Stimulated activated CD4-positive, alpha-beta T cell treated with anti-CD3 and anti-CD28 coated beads, Interleukin-4, amount 100 ng/mL, for 4 hours (primary cell): ENCODE results near the gene CCDC136.

Source experiments
- DNase-seq, 2 experiments: peaks; one replicate each; pipeline ENCODE4 v3.0.0-alpha.2; 2020

Gene CCDC136

GRCh38 chr7:128865996-128866877 is 74.5 kb downstream of the CCDC136 start:
- no peak for DNase-seq

GRCh38 chr7:128867241-128867640 is 75.5 kb downstream of the CCDC136 start:
- DNase-seq: no peak

DNA sequence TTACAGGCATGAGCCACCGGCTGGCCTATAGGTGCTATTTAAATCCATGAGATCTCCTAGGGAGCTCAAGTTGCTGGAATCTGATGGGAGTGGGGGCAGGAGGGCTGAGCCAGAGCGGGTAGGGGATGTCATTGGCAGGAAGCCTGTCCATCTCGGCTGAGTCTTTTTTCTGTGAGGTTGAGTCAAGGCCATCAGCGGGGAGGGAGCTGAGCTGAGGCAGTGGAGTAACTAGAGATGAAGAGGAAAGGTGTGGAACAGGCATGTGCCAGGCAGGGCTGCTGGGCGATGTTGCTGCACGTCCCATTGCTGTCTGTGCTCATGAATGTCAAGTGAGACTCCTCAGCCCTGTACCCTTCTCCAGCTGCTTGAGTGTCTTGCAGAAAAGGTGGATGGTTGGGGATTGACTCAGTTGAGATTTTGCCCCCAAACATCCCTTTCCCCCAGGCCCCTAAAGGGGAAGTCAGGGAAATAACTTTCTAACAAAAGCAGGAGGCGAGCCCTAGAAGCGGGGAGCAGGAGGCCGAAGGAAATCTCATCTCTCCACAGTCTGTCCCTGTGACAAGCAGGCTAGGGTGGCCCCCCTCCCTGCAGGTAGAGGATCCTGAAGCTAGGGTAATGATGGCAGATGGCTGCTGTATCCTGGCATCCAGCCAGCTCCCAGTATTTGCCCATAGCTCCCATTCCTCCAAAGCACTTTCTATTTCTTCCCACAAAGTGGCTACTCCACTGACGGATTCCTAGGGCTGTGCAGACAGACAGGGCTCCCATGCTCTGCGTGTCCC is 76.3 kb downstream of the CCDC136 start:
- no peak for DNase-seq

- no peak for DNase-seq
Measured at GRCh38 chr7:128868624-128869137, 76.9 kb downstream of the CCDC136 start.

- peak; percentile 18 to 39 for DNase-seq
Measured at GRCh38 chr7:128869138-128869943, 77.6 kb downstream of the CCDC136 start.

- DNase-seq: peak in 1 of 2 experiments; percentile 20
Measured at GRCh38 chr7:128869944-128870285, 78.1 kb downstream of the CCDC136 start.

DNA sequence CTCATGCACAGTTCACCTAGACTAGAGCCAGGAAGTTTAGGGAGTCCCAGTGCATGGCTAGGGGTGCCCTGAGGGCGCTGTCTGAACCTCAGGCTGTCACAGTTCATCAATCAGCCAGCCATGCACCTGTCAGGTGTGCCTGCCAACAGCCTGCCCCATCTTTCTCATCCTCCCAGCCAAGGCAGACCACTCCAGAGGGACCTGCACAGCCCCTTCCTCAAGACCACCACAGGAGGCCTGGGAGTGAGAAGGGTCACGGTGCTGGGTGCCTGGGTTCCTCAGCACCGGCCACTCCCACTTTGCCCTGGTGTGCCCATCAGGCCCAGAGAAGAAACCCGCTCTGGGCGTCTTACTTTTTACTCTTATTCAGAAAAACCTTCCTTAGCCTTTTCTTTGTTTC is 79.3 kb downstream of the CCDC136 start:
- DNase-seq: no peak
